Breast epithelium (tissue), 3 donors: ENCODE results near the gene CD99.

Source experiments
- POLR2AphosphoS5 ChIP-seq, 3 donors: sonication (generic); formaldehyde crosslinking; IDR thresholded peaks; one replicate each; pipeline ENCODE4 v1.6.1; 2017; ENCODE audit warnings: antibody characterized with exemption in 3 of 3
- TF ChIP-seq, protein P1 (sequence below), 3 donors: fragments of 450-650 bp; IDR thresholded peaks; one replicate each; pipeline ENCODE4 v1.5.1; 2016 to 2017; ENCODE audit warnings: antibody characterized with exemption in 3 of 3, mild to moderate bottlenecking in 3 of 3, moderate library complexity in 3 of 3

DNA sequence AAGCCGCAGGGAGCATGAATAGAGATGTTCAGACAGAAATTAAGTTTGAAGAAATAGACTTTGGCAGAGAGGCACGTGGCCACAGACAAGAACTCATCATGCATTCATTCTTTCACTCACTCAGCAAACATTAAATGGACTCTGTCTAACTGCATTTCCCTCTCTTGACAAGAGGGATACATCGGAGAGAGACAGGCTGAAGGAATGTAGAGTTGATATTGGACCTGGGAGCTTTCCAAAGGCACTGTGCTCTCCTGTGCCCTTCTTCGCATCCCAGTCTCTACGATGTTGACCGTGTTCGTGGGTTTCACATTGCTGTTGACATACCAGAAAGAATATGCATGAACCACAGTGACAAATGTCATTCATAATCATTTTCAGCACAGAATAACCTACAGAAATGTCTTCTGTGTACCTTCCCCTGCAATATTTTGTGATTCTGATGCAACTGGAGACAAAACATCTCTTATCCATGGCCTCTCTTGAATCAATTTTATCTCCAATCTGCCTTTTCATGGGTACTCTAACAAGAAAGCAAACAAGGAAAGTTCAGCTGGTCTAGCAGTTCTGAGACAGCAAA is 34.7 kb upstream of the CD99 start:
- TF ChIP-seq, protein P1, sequence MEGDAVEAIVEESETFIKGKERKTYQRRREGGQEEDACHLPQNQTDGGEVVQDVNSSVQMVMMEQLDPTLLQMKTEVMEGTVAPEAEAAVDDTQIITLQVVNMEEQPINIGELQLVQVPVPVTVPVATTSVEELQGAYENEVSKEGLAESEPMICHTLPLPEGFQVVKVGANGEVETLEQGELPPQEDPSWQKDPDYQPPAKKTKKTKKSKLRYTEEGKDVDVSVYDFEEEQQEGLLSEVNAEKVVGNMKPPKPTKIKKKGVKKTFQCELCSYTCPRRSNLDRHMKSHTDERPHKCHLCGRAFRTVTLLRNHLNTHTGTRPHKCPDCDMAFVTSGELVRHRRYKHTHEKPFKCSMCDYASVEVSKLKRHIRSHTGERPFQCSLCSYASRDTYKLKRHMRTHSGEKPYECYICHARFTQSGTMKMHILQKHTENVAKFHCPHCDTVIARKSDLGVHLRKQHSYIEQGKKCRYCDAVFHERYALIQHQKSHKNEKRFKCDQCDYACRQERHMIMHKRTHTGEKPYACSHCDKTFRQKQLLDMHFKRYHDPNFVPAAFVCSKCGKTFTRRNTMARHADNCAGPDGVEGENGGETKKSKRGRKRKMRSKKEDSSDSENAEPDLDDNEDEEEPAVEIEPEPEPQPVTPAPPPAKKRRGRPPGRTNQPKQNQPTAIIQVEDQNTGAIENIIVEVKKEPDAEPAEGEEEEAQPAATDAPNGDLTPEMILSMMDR (IDR thresholded peaks at IDR 0.05) = no peak
- TF ChIP-seq POLR2AphosphoS5 (IDR thresholded peaks at IDR 0.05) = no peak
